ENCODE measurements around the gene EBLN1.

- TF ChIP-seq CTCF (IDR thresholded peaks at IDR 0.05): no peak
- TF ChIP-seq EZH2phosphoT487 (IDR thresholded peaks at IDR 0.05): no peak
- no peak for TF ChIP-seq EZH2 (IDR thresholded peaks at IDR 0.05)
Observed at GRCh38 chr10:22222236-22223190, 4.7 kb upstream of the EBLN1 start.
